HepG2 (cell line): Measurements from ENCODE around the gene NRAS. TPM values are rescaled to one million over a fixed set of nuclear protein-coding genes. Genes with fewer than 3 reads are reported as not detected.
A peak's percentile ranks its signal among the peaks of the same experiment; 100 is the strongest.

Source experiments
- ATAC-seq: fragments of 200-7000 bp; cut with Tn5 transposase; 3 replicates; pipeline ENCODE4 v1.9.1; 2020; ENCODE audit warnings: mild to moderate bottlenecking, moderate library complexity
- BruUV-seq: library from RNA; stranded (reverse); fragments of 400-500 nt; replicated peaks from 2 replicates; lab custom pipeline; 2021; lab: Mats Ljungman, UMichigan
- CTCF ChIA-PET: fragments of 300-600 bp; formaldehyde crosslinking; extraction: SDS; loops from one replicate; lab custom pipeline; 2021; ENCODE audit warnings: low total read pairs, inconsistent platforms, low intra/inter-chr PET ratio; lab: Yijun Ruan, JAX
- POLR2A ChIA-PET: fragments of 350-600 bp; sonication (Branson Sonifier 250); formaldehyde crosslinking; loops from one replicate; lab custom pipeline; 2020; ENCODE audit warnings: antibody characterized with exemption, inconsistent platforms; lab: Yijun Ruan, JAX
- DNase-seq: peaks from one replicate; pipeline ENCODE4 v3.0.0-alpha.2; 2015; ENCODE audit warnings: low spot score
- FAIRE-seq: peaks from 3 replicates; lab custom pipeline; 2011; peaks lifted over from hg19 to GRCh38; lab: Jason Lieb, UNC
- H2AFZ ChIP-seq: one replicate; pipeline ENCODE4 v1.6.1; 2011; ENCODE audit warnings: low read length, inconsistent platforms
- H3K27ac ChIP-seq: fragments of 300-600 bp; 3 replicates; pipeline ENCODE4 v1.8.0; 2011; ENCODE audit warnings: mixed run types, mild to moderate bottlenecking, mixed read lengths, low read length, inconsistent platforms; ENCODE audit not compliant: insufficient read depth; ENCODE audit errors: extremely low read length
- H3K27me3 ChIP-seq, 2 experiments: fragments of 200-600 bp in 1 of 2; 2 replicates in 1 of 2; 3 replicates in 1 of 2; pipeline versions ENCODE4 v1.6.0 to v1.8.0; 2011; ENCODE audit warnings: low read length in 2 of 2, mild to moderate bottlenecking in 2 of 2, moderate library complexity in 2 of 2, inconsistent platforms in 1 of 2; ENCODE audit not compliant: insufficient read depth in 2 of 2, control insufficient read depth in 1 of 2
- H3K36me3 ChIP-seq, 2 experiments: fragments of 200-600 bp in 1 of 2; replicated peaks in 1 of 2; 2 replicates in 1 of 2; 3 replicates in 1 of 2; pipeline versions ENCODE4 v1.5.1 to v1.8.0; 2011; ENCODE audit warnings: low read length in 2 of 2, inconsistent platforms in 1 of 2; ENCODE audit not compliant: insufficient read depth in 2 of 2, control insufficient read depth in 1 of 2
- H3K4me1 ChIP-seq: 2 replicates; pipeline ENCODE4 v1.5.1; 2012; ENCODE audit warnings: low read length, inconsistent platforms; ENCODE audit not compliant: insufficient read depth
- H3K4me2 ChIP-seq: 2 replicates; pipeline ENCODE4 v1.6.0; 2011; ENCODE audit warnings: low read depth, low read length, inconsistent platforms
- H3K4me3 ChIP-seq, 3 experiments: fragments of 200-600 bp in 1 of 3; sonication (generic), shearing (Covaris generic) in 1 of 3; replicated peaks in 1 of 3; 2 replicates each; pipeline ENCODE4 v1.5.1; 2011 to 2016; ENCODE audit warnings: low read length in 3 of 3, inconsistent platforms in 2 of 3, low read depth in 2 of 3, mild to moderate bottlenecking in 2 of 3, control low read depth in 1 of 3, mixed read lengths in 1 of 3; ENCODE audit not compliant: insufficient read depth in 1 of 3
- H3K79me2 ChIP-seq: one replicate; pipeline ENCODE4 v1.6.1; 2011; ENCODE audit warnings: low read length, inconsistent platforms; ENCODE audit not compliant: insufficient read depth
- H3K9ac ChIP-seq: 2 replicates; pipeline ENCODE4 v1.6.0; 2011; ENCODE audit warnings: mild to moderate bottlenecking, low read depth, low read length, inconsistent platforms; ENCODE audit not compliant: insufficient read depth
- H3K9me3 ChIP-seq: 2 replicates; pipeline ENCODE4 v1.5.1; 2012; ENCODE audit warnings: mild to moderate bottlenecking, low read length
- H4K20me1 ChIP-seq: 2 replicates; pipeline ENCODE4 v1.6.0; 2011; ENCODE audit warnings: inconsistent platforms, mild to moderate bottlenecking, low read length, moderate library complexity; ENCODE audit not compliant: insufficient read depth
- CHD4 ChIP-seq: fragments of 200-600 bp; sonication (generic); IDR thresholded peaks from 2 replicates; pipeline ENCODE4 v1.7.0; 2017; ENCODE audit warnings: mild to moderate bottlenecking, low read length, borderline replicate concordance
- HNF4A ChIP-seq: sonication (generic); formaldehyde crosslinking; IDR thresholded peaks from 2 replicates; pipeline ENCODE4 v1.4.0; 2020; ENCODE audit warnings: missing genetic modification reagents
- HOXA9 ChIP-seq: sonication (generic); formaldehyde crosslinking; IDR thresholded peaks from 2 replicates; pipeline ENCODE4 v1.8.1; 2022; ENCODE audit warnings: missing genetic modification reagents, mild to moderate bottlenecking, moderate library complexity, borderline replicate concordance
- MIER3 ChIP-seq: IDR thresholded peaks from 2 replicates; pipeline ENCODE4 v1.6.1; 2016; ENCODE audit warnings: missing compliant biosample characterization, borderline replicate concordance
- NFE2L2 ChIP-seq: fragments of 150-350 bp; IDR thresholded peaks from 2 replicates; pipeline ENCODE4 v1.6.1; 2014; ENCODE audit warnings: low read length
- ZFP36 ChIP-seq: fragments of 150-350 bp; IDR thresholded peaks from 2 replicates; pipeline ENCODE4 v1.6.1; 2018; ENCODE audit warnings: borderline replicate concordance, low read length, low read depth; ENCODE audit not compliant: partially characterized antibody
- WGBS: methylation state at CpG from one replicate; pipeline ENCODE4 v1.1.6; 2017; ENCODE audit warnings: low lambda C conversion rate; 5-methylcytosine and 5-hydroxymethylcytosine counted together
- in situ Hi-C: cut with HindIII; loops from 2 replicates; pipeline ENCODE4 v1.10.0; 2017; ENCODE audit warnings: low pct_unique_long_range_greater_than_20kb; ENCODE audit not compliant: extremely low pct_ligation_motif_present
- intact Hi-C: fragments of 100-400 bp; cut with micrococcal nuclease; formaldehyde crosslinking; loops from one replicate; pipeline ENCODE4 v1.10.0; 2022; ENCODE audit not compliant: unreplicated experiment
- polyA plus RNA-seq, 8 experiments: library from polyadenylated mRNA; depleted of rRNA in 3 of 8; stranded (reverse) in 7 of 8; unstranded in 1 of 8; fragments of >200 nt; fragmentation: Illumina TruSeq in 4 of 8; extraction: Trizol in 4 of 8; gene quantifications; 2 replicates each; pipeline versions ENCODE4 v1.2.1 to v1.2.3, GENCODE V29; 2011 to 2016; ENCODE audit warnings: low read depth in 4 of 8, missing spikeins in 1 of 8, mixed read lengths in 1 of 8; ENCODE audit not compliant: insufficient read depth in 1 of 8
- total RNA-seq, 5 experiments: library from RNA; depleted of rRNA; stranded (reverse); fragments of >200 nt; fragmentation: Illumina TruSeq; extraction: Trizol; gene quantifications; 2 replicates each; pipeline ENCODE4 v1.2.3, GENCODE V29; 2016; ENCODE audit warnings: low read depth in 1 of 5

The NRAS gene
- total and polyA plus RNA-seq, 2 of the 13 experiments (the other 11 are each of a cell fraction or from before 2014, with no cell fraction given) = 38.6 to 58.8 TPM

DNA sequence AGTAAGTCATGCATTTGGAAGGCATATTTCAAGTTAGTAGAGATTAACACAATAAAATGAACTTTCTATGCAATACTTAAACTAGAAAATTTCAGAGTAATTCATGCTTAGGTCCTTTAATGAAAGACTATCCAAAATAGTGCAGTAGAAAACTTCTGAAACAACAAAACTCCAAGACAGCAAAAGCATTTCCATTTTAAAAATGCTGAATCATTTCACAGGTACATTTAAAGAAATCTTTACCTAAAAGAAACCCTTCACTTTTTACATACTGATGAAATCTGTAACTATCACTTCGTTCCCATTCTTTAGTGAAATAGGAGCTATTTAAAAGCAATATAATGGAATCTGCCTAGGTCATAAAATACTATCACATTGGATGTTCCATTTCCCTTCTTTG, 23.8 kb upstream of the NRAS start:
- no peak overlapping the region for H3K4me3 ChIP-seq
- CTCF ChIA-PET = no interaction called here
- no TSS peak for BruUV-seq
- DNase-seq = no peak
- no peak for ATAC-seq
- in situ Hi-C loops (no loop called here), intact Hi-C loops (no loop called here)
- H3K4me2 ChIP-seq = no peak overlapping the region
- no peaks in the 10 kb centered on the region; a peak in 1 of 5 replicates for H3K27me3 ChIP-seq
- no peak for FAIRE-seq
- H3K9ac ChIP-seq = no peak overlapping the region
- no peak overlapping the region for H3K27ac ChIP-seq
- TF ChIP-seq HOXA9 (CRISPR knock-in tag) (no peak), NFE2L2 (0 out of 2 replicates have a peak, but pooled peaks have one; percentile 11)
- peaks cover 17 to 70% of the 10 kb centered on the region in 2 experiments for H3K36me3 ChIP-seq
- POLR2A ChIA-PET = no interaction called here
- no peak overlapping the region for H2AFZ ChIP-seq
- 98% methylated on average over 1 of the region's 1 CpG for WGBS
- H3K9me3 ChIP-seq = no peaks in the 10 kb centered on the region
- peaks cover 20% of the 10 kb centered on the region for H3K4me1 ChIP-seq
- peaks cover 19% of the 10 kb centered on the region for H4K20me1 ChIP-seq
- H3K79me2 ChIP-seq = peaks cover 78% of the 10 kb centered on the region

DNA sequence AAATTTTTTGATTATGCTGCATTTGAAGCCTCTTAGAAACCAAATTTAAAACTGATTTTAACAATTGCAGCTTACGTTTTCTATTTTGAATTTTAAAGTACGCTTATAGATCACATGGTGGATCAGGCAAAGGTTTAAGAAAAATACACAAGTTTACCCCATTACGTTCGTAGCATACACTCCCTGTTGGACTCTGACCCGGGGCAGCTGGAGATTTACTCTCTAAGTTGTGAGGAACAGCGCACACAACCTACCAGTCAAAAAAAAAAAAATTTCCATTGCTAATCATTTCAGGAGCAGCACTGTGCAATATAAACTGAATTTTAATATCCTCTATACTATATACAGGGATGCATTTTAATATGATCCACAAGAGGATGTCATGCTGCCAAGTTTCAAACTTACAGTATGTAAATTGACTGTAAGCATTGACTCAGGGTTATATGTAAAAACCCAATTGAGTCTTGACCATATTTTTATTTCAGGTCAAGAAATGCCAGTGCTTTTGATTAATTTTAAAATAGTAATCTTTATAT, 20.8 kb upstream of the NRAS start:
- no peak overlapping the region for H2AFZ ChIP-seq
- H3K36me3 ChIP-seq = peaks cover 18 to 75% of the 10 kb centered on the region in 2 experiments
- peak overlapping the region; percentile 28 for H3K27ac ChIP-seq
- no peaks in the 10 kb centered on the region; a peak in 1 of 5 replicates for H3K27me3 ChIP-seq
- ChIA-PET CTCF (no interaction called here), POLR2A (no interaction called here)
- ATAC-seq = peak; percentile 67
- peaks cover 2% of the 10 kb centered on the region for H4K20me1 ChIP-seq
- in situ Hi-C loops = no loop called here
- H3K4me1 ChIP-seq = peaks cover 20% of the 10 kb centered on the region
- WGBS = 67% methylated on average over 6 of the region's 6 CpGs
- intact Hi-C loops = loop anchor here (5.0 kb wide), 1 partner anchor 1295 kb away; no protein-coding TSS in a partner anchor
- no TSS peak for BruUV-seq
- FAIRE-seq = no peak
- H3K9me3 ChIP-seq = no peaks in the 10 kb centered on the region
- no peak overlapping the region for H3K4me2 ChIP-seq
- H3K79me2 ChIP-seq = peaks cover 50% of the 10 kb centered on the region
- H3K9ac ChIP-seq = no peak overlapping the region
- H3K4me3 ChIP-seq = no peak overlapping the region
- no peak for TF ChIP-seq CHD4
- TF ChIP-seq HNF4A (CRISPR knock-in tag) = peak; percentile 42; the same call in 1 of the 2 replicates
- TF ChIP-seq MIER3 (CRISPR knock-in tag) = no peak
- no peak for TF ChIP-seq ZFP36
- DNase-seq = no peak
